ENCODE results near the gene SERP2. TPM values are rescaled to one million over a fixed set of nuclear protein-coding genes. Genes with fewer than 3 reads are reported as not detected.

SERP2 gene
- total and polyA plus RNA-seq, 2 of the 8 experiments (the other 6 are each of a cell fraction or from before 2014, with no cell fraction given): 2.0 to 2.3 TPM

DNA sequence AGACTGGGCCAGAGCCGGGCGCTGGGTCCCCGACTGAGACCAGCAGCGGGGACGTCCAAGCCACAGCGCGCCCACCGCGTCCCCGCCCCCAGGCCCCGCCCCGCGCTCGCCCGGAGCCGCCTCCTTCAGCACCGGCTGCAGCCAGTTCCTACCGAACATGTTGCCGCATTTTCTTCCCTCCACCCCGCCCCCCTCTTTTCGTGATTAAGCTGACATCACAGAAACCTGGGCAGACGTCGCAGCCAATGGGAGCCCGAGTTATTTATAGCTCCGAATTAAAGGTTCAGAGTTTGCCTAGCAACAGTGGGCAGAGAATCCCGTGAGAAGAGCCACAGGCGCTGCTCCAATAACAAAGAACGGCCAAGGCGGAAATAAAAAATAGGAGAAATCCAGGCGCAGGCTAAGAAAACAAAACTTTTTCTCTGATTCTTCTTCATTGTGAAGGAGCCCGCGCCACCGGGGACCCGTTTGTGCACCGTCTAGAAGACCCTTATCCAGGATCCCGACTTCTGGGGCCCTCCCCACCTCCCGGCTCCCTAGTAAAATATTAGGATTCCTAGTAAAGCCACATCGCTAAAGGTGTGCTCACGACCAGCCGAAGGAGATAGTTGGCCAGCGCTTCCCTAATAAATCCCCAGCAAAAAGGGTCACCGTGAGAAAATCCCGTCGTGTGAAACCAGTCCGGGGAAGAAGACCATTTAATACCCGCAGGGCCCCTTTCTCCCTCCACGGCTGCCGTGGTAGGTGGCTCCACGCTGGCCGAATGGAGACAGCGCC lies 61.7 kb downstream of the SERP2 start (continued):
- TF ChIP-seq YY1 (IDR thresholded peaks at IDR 0.05; ENCODE audit: low read depth, low read length) (0 out of 2 replicates have a peak, but pooled peaks have one; percentile 16), HDAC2 (IDR thresholded peaks at IDR 0.05; ENCODE audit: borderline replicate concordance in 1 of 2, low read depth in 2 of 2, low read length in 2 of 2) (no peak), CHD2 (IDR thresholded peaks at IDR 0.05; ENCODE audit: low read length) (peak; percentile 86), RAD21 (IDR thresholded peaks at IDR 0.05 in 1 of 2, conservative IDR thresholded peaks at IDR 0.05 in 1 of 2; ENCODE audit: low read depth in 2 of 2, low read length in 2 of 2) (0 out of 4 replicates have a peak, but pooled peaks of 1 of the 2 experiments have one; percentile 11), POU5F1 (IDR thresholded peaks at IDR 0.05; ENCODE audit: low read depth, low read length) (no peak), BRCA1 (IDR thresholded peaks at IDR 0.05; ENCODE audit: low read depth, low read length) (peak; percentile 53), SP1 (IDR thresholded peaks at IDR 0.05; ENCODE audit: low read depth, low read length) (0 out of 2 replicates have a peak, but pooled peaks have one; percentile 48), TAF1 (IDR thresholded peaks at IDR 0.05; ENCODE audit: low read depth, low read length) (peak; percentile 87), CBX5 (IDR thresholded peaks at IDR 0.05; ENCODE audit: low read depth, low read length) (no peak), RNF2 (IDR thresholded peaks at IDR 0.05; ENCODE audit: borderline replicate concordance, low read depth, low read length, missing control alignments, poor library complexity, severe bottlenecking) (no peak), TCF12 (IDR thresholded peaks at IDR 0.05; ENCODE audit: low read depth, low read length) (0 out of 2 replicates have a peak, but pooled peaks have one; percentile 11)
